ENCODE results near the gene C11orf91.
"Not testable (repeated sequence)": the region's sequence is repeated elsewhere in the genome, so short reads cannot be mapped to it uniquely, and the experiment has no call there.

Gene C11orf91, protein sequence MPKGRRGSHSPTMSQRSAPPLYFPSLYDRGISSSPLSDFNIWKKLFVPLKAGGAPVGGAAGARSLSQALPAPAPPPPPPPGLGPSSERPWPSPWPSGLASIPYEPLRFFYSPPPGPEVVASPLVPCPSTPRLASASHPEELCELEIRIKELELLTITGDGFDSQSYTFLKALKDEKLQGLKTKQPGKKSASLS

DNA sequence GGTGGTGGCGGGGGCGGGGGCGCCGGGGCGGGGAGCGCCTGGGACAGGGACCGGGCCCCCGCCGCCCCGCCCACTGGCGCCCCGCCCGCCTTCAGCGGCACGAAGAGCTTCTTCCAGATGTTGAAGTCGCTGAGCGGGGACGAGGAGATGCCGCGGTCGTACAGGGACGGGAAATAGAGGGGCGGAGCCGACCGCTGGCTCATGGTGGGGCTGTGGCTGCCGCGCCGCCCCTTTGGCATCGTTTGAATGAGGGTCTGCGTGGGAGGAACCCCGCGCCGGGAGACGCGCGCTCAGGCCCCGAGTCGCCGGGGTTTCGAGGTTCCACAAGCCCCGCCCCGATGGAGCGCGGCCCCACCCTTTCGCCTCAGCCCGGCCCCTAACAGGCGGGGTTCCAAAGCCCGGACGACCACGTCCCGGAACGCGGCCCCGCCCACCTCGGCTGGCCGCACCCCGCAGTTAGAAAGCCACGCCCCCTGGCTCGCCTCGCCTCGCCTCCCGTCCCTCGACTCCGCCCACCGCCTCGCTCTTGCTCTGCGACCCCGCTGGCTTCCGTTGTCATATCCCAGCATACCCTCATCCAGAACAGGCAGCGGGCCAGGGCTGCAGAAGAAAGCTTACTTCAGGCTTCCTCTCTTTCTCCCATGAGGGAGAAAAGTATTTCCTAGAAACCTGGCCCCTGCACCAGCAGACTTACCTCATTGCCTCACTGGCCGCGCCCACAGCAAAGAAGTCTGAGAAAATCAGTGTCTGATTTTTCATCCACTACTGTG lies at the start of gene C11orf91:
C11orf91 (minus strand) TSS at position 325 of the 770 bp plus-strand sequence; CDS start at position 239, 86 bp downstream.
- peak; percentile 97 for DNase-seq

DNA sequence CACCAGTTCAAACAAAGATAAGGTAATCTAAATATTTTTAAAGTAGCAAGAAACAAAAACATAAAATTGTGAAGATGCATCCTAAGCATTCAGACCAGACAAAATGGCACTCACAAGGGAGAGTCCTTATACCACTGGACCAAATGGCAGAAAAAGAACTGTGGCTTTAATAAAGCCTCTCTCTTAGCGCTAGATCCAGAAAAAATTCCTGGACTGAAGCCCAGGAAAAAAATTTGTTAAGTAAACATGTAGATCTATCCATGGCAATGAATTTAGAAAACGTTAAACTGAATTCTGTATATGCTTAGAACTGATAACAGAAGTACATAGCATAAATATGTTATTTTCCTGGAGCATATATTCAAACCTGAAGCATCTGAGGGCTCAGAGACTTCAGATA lies 47.4 kb upstream of the C11orf91 start:
- no peak for DNase-seq

DNA sequence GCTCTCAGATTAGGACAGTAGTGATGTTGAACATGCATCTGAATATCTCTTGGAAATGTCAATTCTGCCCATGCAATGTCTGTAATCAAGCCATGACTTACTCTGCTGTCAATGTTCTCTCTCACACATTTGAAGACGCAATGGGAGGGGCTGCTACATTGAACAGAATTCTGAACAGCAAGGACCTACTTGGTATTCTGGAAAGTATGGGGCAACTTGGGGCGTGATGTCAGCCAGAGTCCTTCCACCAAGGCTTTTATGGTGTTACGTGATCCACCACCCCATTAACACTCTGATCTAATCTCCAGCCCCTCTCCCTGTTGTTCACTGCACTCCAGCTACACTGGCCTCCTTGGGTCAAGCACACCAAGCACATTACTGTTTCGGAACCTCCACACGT lies 42.7 kb upstream of the C11orf91 start:
- DNase-seq: no peak

DNA sequence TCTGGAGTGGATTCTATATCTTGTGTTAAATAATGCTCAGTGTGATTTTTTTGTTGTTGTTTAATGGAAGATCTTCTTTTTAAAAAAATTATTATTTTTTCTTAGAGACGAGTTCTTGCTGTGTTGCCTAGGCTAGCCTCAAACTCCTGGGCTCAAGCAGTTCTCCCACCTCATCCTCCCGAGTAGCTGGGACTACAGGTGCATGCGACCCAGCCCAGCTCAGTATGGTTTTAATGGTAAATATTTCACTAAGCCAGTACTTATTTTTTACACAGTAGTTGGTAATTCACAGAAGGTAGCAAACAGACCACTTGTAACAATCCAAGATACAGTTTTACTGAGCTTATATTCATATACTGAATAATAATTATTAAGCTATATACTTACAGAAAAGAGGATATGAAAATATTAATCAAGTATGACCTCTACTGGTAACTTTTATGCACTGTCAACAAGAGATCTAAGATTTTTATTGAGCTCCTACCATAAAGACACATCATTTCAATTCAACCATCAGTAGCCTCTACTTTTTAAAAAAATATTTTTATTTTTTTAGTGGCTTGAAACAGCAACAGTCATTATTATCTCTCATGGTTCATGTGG lies 41.7 kb upstream of the C11orf91 start:
- DNase-seq: no peak

DNA sequence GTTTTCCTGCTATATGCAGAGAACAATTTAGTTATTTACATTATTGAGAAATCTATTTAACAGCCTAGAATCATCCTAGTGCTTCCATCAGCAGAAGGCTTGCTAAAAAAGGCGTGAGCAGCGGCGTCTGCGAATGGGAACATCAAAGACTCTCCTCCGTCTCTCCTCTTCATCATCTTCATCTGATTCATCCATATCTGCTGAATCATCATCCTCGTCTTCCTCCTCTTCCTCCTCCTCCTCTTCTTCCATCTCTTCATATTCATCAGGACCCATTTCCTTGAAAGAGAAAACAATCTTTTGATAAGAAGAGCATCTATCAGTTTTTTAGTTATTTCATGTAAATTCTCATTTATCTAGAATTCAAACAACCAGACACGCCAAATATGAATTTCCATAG lies 41.2 kb upstream of the C11orf91 start:
- no peak for DNase-seq

DNA sequence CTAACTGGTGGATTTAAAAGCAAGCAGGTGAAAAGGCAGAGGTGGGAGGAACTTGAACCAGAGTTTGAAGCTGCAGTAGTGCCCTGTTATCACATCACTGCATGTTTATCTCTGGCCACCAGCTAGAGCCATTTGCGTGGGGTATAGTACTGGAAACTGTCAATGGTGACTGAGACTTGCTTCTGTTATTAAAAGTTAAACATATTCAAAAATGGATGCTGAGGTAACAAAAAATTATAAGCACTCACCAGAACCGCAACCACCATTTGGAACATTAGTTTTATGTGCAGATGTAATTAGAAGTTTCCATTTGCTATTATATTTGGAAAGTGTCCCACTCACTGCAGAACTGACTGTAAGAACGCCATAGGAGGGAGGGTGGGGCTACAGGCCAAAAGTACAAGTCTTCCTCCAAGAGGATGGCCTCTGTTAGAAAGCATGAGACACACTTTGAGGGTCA lies 36.8 kb upstream of the C11orf91 start:
- no peak for DNase-seq

DNA sequence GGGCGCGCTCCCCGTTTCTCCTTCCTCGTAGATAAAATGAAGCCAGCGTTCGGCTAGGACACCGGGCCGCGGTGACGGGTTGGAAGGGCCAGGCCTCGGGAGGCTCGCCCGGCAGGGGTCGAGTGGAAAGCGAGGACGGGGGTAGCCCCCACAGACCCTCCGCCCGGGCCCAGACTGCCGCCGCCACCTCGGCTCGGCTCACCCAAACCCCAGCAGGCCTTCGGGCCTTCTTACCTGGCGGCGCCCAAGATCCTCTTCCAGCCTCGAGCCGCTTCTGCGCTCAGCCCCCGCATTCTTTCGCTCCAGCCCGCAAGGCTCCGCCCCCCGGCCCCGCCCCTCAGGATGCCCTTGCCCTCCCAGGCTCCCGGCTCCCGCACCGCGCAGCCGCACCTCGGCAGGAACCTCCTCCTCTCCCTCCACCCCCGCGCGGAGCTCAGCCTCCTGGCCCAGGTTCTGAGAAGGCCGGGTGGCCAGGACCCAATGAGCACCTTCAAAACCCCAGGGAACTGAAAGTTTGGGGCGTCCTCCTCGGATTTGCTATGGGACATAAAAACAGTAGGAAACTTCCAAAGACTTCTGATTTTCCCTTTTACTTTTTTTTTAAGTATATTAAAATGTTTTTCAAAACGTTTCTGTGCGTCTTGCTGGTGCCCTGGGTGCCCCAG lies 35.7 kb upstream of the C11orf91 start, which contains the start of gene CD59:
CD59 (minus strand) TSS at position 276 of the 665 bp plus-strand sequence. CDS start 13,978 bp downstream, outside the sequence.
- DNase-seq: peak; percentile 98

DNA sequence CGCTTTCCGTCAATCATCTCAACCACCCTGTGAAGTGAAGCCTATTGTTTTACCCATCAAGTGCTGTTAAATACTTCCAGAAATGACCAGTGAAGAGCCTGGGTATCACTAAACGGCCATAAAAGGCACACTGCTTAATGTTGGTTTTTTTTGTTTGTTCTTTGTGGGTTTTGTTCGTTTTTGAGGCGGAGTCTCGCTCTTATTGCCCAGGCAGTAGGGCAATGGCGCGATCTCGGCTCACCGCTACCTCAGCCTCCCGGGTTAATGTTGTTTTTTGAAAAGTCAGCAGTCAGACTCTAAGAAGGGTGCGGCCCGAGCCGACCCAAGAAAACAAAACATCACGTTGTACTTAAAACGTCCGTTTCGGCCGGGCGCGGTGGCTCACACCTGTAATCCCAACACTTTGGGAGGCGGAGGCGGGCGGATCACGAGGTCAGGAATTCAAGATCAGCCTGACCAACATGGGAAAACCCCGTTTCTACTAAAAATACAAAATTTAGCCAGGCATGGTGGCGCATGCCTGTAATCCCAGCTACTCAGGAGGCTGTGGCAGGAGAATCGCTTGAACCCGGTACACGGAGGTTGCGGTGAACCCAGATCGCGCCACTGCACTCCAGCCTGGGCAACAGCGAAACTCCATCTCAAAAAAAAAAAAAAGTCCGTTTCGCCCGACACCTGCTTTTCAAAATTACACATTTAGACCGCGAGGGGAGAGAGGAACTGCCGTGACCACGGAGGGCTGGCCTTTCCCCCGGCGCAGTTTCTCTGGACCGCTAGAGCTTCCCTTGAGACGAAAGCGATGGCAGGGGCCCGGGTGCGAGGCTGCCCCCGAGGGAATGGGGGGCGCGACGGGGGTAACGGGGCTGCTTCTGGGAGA lies 34.9 kb upstream of the C11orf91 start:
- peak; percentile 53 for DNase-seq

DNA sequence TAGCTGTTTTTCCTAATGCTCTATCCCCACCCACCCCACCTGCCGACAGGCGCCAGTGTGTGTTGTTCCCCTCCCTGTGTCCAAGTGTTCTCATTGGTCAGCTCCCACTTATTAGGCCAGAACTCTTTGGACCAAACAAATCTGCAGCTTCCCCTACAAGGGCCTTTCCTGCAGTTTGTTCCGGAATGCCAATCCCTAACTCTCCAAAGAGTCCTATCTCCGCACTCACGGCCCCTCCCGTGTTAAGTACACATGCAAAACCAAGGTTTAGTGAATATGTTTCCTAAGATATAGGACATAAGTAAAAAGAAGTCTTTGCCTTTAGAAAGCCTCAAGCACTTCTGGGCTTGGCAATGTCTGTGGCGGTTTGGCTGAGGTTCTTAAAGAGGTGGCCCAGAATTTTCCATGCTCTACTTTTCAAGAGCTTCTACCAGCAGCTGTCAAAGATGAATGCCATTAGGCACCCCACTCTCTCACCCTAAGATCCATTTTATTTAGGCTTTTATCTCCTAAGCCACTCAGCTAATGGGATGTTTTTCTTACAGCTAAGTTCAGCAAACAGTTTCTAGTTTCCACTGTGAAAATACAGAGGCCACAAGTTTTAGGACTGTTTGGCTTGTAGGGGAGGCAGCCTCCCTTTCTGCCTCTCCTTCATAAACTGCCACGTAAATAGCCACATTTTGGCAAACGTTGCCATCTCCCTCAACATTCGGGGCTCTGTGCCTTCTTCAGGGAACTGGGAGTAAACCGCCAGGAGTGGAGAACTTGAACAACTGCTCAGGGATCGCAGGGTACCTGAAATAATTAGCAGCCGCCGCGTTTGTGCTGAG lies 34.0 kb upstream of the C11orf91 start:
- no peak for DNase-seq

DNA sequence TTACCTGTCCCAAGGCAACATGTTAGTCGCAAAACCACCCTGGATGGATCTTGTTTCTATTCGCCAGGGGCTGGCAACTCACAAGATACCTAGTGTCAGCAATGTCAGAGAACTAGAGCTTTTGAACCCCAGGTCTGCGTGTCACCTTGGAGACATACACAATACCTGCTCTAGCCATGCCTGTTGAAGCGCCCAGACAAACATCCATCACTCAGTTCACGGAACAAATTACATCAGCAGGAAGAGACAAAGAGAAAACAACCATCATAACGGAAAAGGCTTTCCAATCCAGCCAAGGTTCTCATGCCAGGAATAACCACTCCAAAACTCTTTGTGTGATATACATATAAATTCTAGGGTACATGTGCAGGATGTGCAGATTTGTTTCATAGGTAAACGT lies 33.4 kb upstream of the C11orf91 start:
- no peak for DNase-seq

DNA sequence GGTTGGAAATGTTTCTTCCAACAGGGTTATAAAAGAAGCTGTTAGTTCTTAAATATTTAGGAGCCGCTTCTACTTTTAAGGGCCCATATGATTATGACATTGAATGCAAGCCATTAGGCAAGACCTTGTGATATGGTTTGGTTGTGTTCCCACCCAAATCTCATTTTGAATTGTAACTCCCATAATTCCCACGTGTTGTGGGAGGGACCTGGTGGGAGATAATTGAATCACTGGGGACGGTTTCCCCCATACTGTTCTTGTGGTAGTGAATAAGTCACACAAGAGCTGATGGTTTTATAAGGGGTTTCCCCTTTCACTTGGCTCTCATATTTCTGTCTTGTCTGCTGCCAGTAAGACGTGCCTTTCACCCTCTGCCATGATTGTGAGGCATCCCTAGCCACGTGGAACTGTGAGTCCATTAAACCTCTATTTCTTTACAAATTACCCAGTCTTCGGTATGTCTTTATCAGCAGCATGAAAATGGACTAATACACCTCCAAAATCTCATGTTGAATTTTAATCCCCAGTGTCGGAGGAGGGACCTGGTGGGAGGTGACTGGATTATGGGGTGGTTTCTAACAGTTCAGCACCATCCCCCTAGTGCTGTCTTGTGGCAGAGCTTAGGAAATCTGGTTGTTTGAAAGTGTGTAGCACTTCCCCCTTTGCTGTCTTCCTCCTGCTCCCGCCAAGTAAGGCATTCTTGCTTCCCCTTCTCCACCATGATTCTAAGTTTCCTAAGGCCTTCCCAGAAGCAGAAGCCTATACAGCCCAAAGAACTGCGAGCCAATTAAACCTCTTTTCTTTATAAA lies 31.3 kb upstream of the C11orf91 start:
- DNase-seq: no peak

DNA sequence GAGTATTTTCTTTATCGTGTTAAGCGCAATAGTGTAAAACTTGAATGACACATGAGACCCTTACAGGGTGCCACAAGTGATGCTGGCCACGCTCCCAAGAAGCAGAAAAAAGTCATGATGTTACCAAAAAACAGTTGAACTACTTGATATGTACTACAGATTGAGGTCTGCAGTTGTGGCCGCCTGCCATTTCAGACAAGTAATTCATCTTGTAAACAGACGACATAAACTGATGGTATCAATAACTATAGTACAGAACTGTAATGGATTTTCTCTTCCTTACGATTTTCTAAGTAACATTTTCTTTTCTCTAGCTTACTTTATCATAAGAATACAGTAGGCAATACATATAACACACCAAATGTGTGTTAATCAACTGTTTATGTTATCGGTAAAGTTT lies 30.1 kb upstream of the C11orf91 start:
- no peak for DNase-seq

DNA sequence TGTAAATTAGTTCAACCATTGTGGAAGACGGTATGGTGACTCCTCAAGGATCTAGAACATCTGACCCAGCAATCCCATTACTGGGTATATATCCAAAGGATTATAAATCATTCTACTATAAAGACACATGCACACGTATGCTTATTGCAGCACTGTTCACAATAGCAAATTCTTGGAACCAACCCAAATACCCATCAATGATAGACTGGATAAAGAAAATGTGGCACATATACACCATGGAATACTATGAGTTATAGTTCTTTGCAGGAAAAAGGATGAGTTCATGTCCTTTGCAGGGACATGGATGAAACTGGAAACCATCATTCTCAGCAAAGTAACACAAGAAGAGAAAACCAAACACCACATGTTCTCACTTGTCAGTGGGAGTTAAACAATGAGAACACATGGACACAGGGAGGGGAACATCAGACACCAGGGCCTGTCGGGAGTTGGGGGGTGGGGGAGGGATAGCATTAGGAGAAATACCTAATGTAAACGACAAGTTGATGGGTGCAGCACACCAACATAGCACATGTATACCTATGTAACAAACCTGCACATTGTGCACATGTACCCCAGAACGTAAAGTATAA lies 28.5 kb upstream of the C11orf91 start:
- DNase-seq: not testable (repeated sequence)

DNA sequence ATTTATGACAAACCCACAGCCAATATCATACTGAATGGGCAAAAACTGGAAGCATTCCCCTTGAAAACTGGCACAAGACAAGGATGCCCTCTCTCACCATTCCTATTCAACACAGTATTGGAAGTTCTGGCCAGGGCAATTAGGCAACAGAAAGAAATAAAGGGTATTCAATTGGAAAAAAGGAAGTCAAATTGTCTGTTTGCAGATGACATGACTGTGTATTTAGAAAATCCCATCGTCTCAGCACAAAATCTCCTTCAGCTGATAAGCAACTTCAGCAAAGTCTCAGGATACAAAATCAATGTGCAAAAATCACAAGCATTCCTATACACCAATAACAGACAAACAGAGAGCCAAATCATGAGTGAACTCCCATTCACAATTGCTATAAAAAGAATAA lies 26.9 kb upstream of the C11orf91 start:
- not testable (repeated sequence) for DNase-seq

DNA sequence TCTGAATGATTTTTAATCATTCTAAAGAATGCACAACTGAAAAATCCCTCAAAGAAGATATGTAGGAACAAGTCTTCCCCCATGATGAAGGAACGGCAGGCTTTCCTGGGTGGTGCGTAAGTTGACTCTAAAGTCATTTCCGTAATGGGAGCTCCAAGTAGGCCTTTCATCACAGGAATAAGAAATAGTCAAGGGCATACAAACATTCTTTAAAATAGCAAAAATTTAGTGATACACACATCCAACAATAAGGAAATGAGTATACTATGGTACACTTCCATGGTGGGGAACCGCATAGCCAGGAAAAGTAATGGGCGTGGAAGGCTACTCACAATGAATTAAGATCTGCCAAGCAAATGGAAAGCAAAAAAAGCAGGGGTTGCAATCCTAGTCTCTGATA lies 24.9 kb upstream of the C11orf91 start:
- no peak for DNase-seq

DNA sequence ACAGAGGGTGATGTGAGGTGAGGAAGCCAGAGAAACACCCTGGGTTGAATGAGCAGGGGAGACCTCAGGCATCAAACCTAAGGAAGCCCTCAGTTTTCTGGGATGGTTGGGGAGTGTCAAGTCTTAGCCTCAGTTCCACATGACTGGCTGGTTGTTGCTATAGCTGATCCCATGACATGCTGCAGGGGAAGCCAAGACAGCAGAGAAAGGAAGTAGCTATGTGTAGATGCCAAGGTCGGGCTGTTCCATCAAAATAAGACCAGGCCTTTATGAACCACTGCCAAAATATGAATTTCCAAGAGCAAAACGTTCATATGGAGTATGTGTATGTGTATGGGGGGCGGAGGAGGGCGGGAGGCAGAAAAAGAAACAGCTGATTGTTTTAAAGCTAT lies 24.0 kb upstream of the C11orf91 start:
- DNase-seq: no peak

DNA sequence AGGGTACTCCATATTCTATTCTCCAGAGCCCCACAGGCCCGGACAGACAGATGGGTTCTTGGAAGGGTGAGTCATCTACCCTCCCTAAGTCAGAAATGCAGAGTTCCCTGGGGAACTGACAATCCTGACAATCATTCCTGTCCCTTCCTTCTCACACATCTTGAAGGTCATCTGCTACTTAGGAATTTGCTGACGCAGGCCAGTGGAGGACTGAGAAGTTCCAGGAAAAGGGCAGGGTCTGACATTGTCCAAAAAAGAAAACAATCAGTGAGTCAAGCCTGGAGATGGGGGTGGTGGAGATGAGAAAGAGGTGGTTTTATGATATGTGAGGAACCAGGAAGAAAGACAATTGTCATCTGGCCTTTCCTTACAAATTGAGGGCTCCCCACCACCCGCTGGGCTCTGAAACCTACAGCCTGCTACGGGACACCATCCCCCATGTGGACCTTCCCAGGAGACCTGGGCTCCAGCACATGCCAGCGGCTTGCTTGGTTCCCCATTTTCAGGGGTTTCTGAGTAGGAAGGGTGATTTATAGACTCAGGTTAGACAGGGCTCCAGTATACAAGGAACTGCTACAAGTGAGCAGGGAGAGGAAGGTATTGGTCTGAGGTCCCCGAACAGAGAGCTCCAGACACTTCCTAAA lies 22.7 kb upstream of the C11orf91 start:
- no peak for DNase-seq

DNA sequence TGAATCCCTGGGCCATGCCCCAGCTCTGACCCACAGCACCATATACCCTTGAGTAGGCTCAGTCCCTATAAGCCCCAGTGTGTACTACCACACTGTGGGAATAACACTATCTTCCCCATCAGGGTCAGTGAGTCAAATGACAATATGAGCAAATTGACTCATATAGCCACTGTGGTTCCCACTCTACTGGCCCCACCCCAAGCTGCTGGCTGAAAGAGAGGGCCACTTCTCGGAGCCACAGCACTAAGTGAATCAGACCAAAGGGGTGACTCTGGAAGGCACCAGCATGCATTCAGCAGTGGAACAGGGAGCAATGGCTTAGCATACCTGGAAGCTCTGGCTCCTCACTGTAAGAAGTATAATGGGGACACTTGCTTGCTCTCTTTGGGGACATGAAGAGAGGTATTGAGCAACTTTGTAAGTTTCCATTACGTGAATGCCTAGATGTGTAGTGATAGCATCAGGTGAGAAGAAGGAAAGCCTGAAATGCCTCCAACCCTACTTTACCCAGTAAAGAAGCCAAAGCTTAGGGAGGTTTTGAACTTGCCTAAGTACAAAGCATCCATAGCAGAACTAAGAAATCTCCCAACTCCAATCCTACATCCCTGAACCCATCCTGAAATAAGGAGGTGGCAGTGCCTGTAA lies 22.1 kb upstream of the C11orf91 start:
- no peak for DNase-seq

DNA sequence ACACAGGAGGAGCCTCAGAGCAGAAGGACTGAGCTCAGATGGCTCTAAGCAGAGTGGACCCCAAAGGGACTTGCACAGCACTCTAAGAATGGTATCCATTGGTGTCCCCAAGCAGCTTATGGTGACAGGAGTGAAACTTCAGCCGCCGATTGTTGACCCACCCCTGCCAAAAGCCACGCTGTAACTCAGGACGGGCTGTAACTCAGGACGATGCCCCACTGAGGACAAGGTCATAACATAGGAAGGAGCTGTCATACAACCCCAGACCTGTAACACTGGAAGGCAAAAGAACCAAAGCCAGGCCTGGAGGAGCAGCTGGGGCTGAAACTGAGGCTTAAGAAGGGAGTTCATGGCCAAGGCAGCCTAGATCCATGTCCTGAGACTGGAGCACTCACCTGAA lies 21.4 kb upstream of the C11orf91 start:
- no peak for DNase-seq
